Measurements from ENCODE around the gene LTK.

LTK gene

GRCh38 chr15:41557673-41558399 lies 44.2 kb upstream of the LTK start:
- peak; percentile 69 for DNase-seq (ENCODE audit: insufficient read length, low spot score)
- FAIRE-seq: peak; percentile 63
- TF ChIP-seq POU2F2 (IDR thresholded peaks at IDR 0.05; ENCODE audit: low read depth, low read length) (0 out of 2 replicates have a peak, but pooled peaks have one; percentile 16), SPI1 (IDR thresholded peaks at IDR 0.05; ENCODE audit: low read depth, low read length) (no peak)

- DNase-seq (ENCODE audit: insufficient read length, low spot score): no peak
- TF ChIP-seq SPI1 (IDR thresholded peaks at IDR 0.05; ENCODE audit: low read depth, low read length) (no peak), TAF1 (IDR thresholded peaks at IDR 0.05; ENCODE audit: low read depth, low read length) (no peak), POLR2AphosphoS5 (IDR thresholded peaks at IDR 0.05; ENCODE audit: low read depth, low read length) (no peak), POLR2A (IDR thresholded peaks at IDR 0.05; ENCODE audit: low read depth, low read length) (no peak), PAX5 (IDR thresholded peaks at IDR 0.05; ENCODE audit: insufficient read depth, low read length, severe bottlenecking) (no peak), POU2F2 (IDR thresholded peaks at IDR 0.05; ENCODE audit: low read depth, low read length) (no peak)
- no peak for FAIRE-seq
These were observed 43.0 kb upstream of the LTK start for GRCh38 chr15:41556677-41557076.

- TF ChIP-seq SPI1 (IDR thresholded peaks at IDR 0.05; ENCODE audit: low read depth, low read length) (no peak), POU2F2 (IDR thresholded peaks at IDR 0.05; ENCODE audit: low read depth, low read length) (no peak), PAX5 (IDR thresholded peaks at IDR 0.05; ENCODE audit: insufficient read depth, low read length, severe bottlenecking) (no peak), POLR2AphosphoS5 (IDR thresholded peaks at IDR 0.05; ENCODE audit: low read depth, low read length) (no peak), TAF1 (IDR thresholded peaks at IDR 0.05; ENCODE audit: low read depth, low read length) (no peak), POLR2A (IDR thresholded peaks at IDR 0.05; ENCODE audit: low read depth, low read length) (no peak)
- no peak for FAIRE-seq
- no peak for DNase-seq (ENCODE audit: insufficient read length, low spot score)
These were observed 41.3 kb upstream of the LTK start for GRCh38 chr15:41554915-41555314.

- DNase-seq (ENCODE audit: insufficient read length, low spot score) (no peak), FAIRE-seq (no peak)
- TF ChIP-seq TAF1 (IDR thresholded peaks at IDR 0.05; ENCODE audit: low read depth, low read length) (no peak), SPI1 (IDR thresholded peaks at IDR 0.05; ENCODE audit: low read depth, low read length) (no peak), PAX5 (IDR thresholded peaks at IDR 0.05; ENCODE audit: insufficient read depth, low read length, severe bottlenecking) (no peak), POLR2AphosphoS5 (IDR thresholded peaks at IDR 0.05; ENCODE audit: low read depth, low read length) (no peak), POU2F2 (IDR thresholded peaks at IDR 0.05; ENCODE audit: low read depth, low read length) (no peak), POLR2A (IDR thresholded peaks at IDR 0.05; ENCODE audit: low read depth, low read length) (no peak)
These were observed 40.7 kb upstream of the LTK start for GRCh38 chr15:41554343-41554742.

- FAIRE-seq (no peak), DNase-seq (ENCODE audit: insufficient read length, low spot score) (no peak)
- TF ChIP-seq SPI1 (IDR thresholded peaks at IDR 0.05; ENCODE audit: low read depth, low read length) (no peak), POLR2A (IDR thresholded peaks at IDR 0.05; ENCODE audit: low read depth, low read length) (no peak), PAX5 (IDR thresholded peaks at IDR 0.05; ENCODE audit: insufficient read depth, low read length, severe bottlenecking) (no peak), TAF1 (IDR thresholded peaks at IDR 0.05; ENCODE audit: low read depth, low read length) (no peak), POLR2AphosphoS5 (IDR thresholded peaks at IDR 0.05; ENCODE audit: low read depth, low read length) (no peak), POU2F2 (IDR thresholded peaks at IDR 0.05; ENCODE audit: low read depth, low read length) (no peak)
These were observed 40.1 kb upstream of the LTK start for GRCh38 chr15:41553731-41554130.

GRCh38 chr15:41550066-41550775 lies 36.6 kb upstream of the LTK start:
- peak; percentile 9 for FAIRE-seq
- TF ChIP-seq POLR2AphosphoS5 (IDR thresholded peaks at IDR 0.05; ENCODE audit: low read depth, low read length): no peak
- no peak for TF ChIP-seq POU2F2 (IDR thresholded peaks at IDR 0.05; ENCODE audit: low read depth, low read length)
- TF ChIP-seq POLR2A (IDR thresholded peaks at IDR 0.05; ENCODE audit: low read depth, low read length): no peak
- TF ChIP-seq PAX5 (IDR thresholded peaks at IDR 0.05; ENCODE audit: insufficient read depth, low read length, severe bottlenecking): no peak
- TF ChIP-seq TAF1 (IDR thresholded peaks at IDR 0.05; ENCODE audit: low read depth, low read length): no peak
- TF ChIP-seq SPI1 (IDR thresholded peaks at IDR 0.05; ENCODE audit: low read depth, low read length): no peak
- DNase-seq (ENCODE audit: insufficient read length, low spot score): no peak

GRCh38 chr15:41546851-41547786 lies 33.5 kb upstream of the LTK start:
- no peak for TF ChIP-seq PAX5 (IDR thresholded peaks at IDR 0.05; ENCODE audit: insufficient read depth, low read length, severe bottlenecking)
- no peak for TF ChIP-seq TAF1 (IDR thresholded peaks at IDR 0.05; ENCODE audit: low read depth, low read length)
- TF ChIP-seq POLR2AphosphoS5 (IDR thresholded peaks at IDR 0.05; ENCODE audit: low read depth, low read length): no peak
- no peak for TF ChIP-seq POU2F2 (IDR thresholded peaks at IDR 0.05; ENCODE audit: low read depth, low read length)
- TF ChIP-seq POLR2A (IDR thresholded peaks at IDR 0.05; ENCODE audit: low read depth, low read length): no peak
- FAIRE-seq: no peak
- no peak for DNase-seq (ENCODE audit: insufficient read length, low spot score)

GRCh38 chr15:41545218-41545617 lies 31.6 kb upstream of the LTK start:
- DNase-seq (ENCODE audit: insufficient read length, low spot score): no peak
- TF ChIP-seq POU2F2 (IDR thresholded peaks at IDR 0.05; ENCODE audit: low read depth, low read length) (no peak), POLR2AphosphoS5 (IDR thresholded peaks at IDR 0.05; ENCODE audit: low read depth, low read length) (no peak), PAX5 (IDR thresholded peaks at IDR 0.05; ENCODE audit: insufficient read depth, low read length, severe bottlenecking) (no peak), SPI1 (IDR thresholded peaks at IDR 0.05; ENCODE audit: low read depth, low read length) (no peak), POLR2A (IDR thresholded peaks at IDR 0.05; ENCODE audit: low read depth, low read length) (no peak), TAF1 (IDR thresholded peaks at IDR 0.05; ENCODE audit: low read depth, low read length) (no peak)
- no peak for FAIRE-seq

- TF ChIP-seq POLR2A (IDR thresholded peaks at IDR 0.05; ENCODE audit: low read depth, low read length) (no peak), TAF1 (IDR thresholded peaks at IDR 0.05; ENCODE audit: low read depth, low read length) (no peak), SPI1 (IDR thresholded peaks at IDR 0.05; ENCODE audit: low read depth, low read length) (no peak), POU2F2 (IDR thresholded peaks at IDR 0.05; ENCODE audit: low read depth, low read length) (no peak), POLR2AphosphoS5 (IDR thresholded peaks at IDR 0.05; ENCODE audit: low read depth, low read length) (no peak), PAX5 (IDR thresholded peaks at IDR 0.05; ENCODE audit: insufficient read depth, low read length, severe bottlenecking) (no peak)
- DNase-seq (ENCODE audit: insufficient read length, low spot score): no peak
- no peak for FAIRE-seq
These were observed 31.0 kb upstream of the LTK start for GRCh38 chr15:41544650-41545015.

Data from GM12891 (cell line).